DOHH2 (cell line): ENCODE measurements around the gene FBXL17.

ENCODE experiments used
- H3F3A ChIP-seq: fragments of 200-600 bp; sonication (generic), shearing (Covaris generic); 2 replicates; pipeline ENCODE4 v1.6.0; 2016; ENCODE audit warnings: antibody characterized with exemption, mild to moderate bottlenecking; ENCODE audit not compliant: control insufficient read depth, insufficient read depth
- H3K27ac ChIP-seq: fragments of 200-600 bp; sonication (generic); 2 replicates; pipeline ENCODE4 v1.5.1; 2014; ENCODE audit warnings: low read depth, mild to moderate bottlenecking, low read length, moderate library complexity
- H3K27me3 ChIP-seq: fragments of 200-600 bp; sonication (generic); 2 replicates; pipeline ENCODE4 v1.6.1; 2014; ENCODE audit warnings: mild to moderate bottlenecking, low read length, mixed read lengths; ENCODE audit not compliant: control insufficient read depth
- H3K36me3 ChIP-seq: fragments of 200-600 bp; sonication (generic); 2 replicates; pipeline ENCODE4 v1.6.1; 2014; ENCODE audit warnings: mild to moderate bottlenecking, low read length, moderate library complexity, mixed read lengths; ENCODE audit not compliant: control insufficient read depth
- H3K4me1 ChIP-seq: fragments of 200-600 bp; sonication (generic); 2 replicates; pipeline ENCODE4 v1.6.1; 2014; ENCODE audit warnings: mild to moderate bottlenecking, low read length, mixed read lengths; ENCODE audit not compliant: control insufficient read depth
- H3K4me2 ChIP-seq: fragments of 200-600 bp; sonication (generic); 2 replicates; pipeline ENCODE4 v1.6.0; 2014; ENCODE audit warnings: mild to moderate bottlenecking, low read length, moderate library complexity
- H3K4me3 ChIP-seq: fragments of 200-600 bp; sonication (generic); 2 replicates; pipeline ENCODE4 v1.5.1; 2014; ENCODE audit warnings: mild to moderate bottlenecking, low read length, mixed read lengths
- H3K79me2 ChIP-seq: fragments of 200-600 bp; sonication (generic); 2 replicates; pipeline ENCODE4 v1.6.1; 2014; ENCODE audit warnings: mild to moderate bottlenecking, low read length, mixed read lengths; ENCODE audit not compliant: control insufficient read depth
- H3K9me2 ChIP-seq: fragments of 200-600 bp; sonication (generic); replicated peaks from 2 replicates; pipeline ENCODE4 v1.6.1; 2014; ENCODE audit warnings: mild to moderate bottlenecking, low read length, mixed read lengths; ENCODE audit not compliant: control insufficient read depth
- H3K9me3 ChIP-seq: fragments of 200-600 bp; sonication (generic); 2 replicates; pipeline ENCODE4 v1.6.1; 2014; ENCODE audit warnings: antibody characterized with exemption, low read length, mixed read lengths; ENCODE audit not compliant: control insufficient read depth, insufficient read depth
- H4K20me1 ChIP-seq: fragments of 200-600 bp; sonication (generic); 2 replicates; pipeline ENCODE4 v1.6.0; 2014; ENCODE audit warnings: low read depth, mild to moderate bottlenecking, antibody characterized with exemption, low read length, moderate library complexity; ENCODE audit not compliant: control insufficient read depth, insufficient read depth
- EZH2phosphoT487 ChIP-seq: fragments of 200-600 bp; sonication (generic); IDR thresholded peaks from 2 replicates; pipeline ENCODE4 v1.6.1; 2017; ENCODE audit warnings: borderline replicate concordance, mild to moderate bottlenecking, antibody characterized with exemption, low read length, moderate library complexity, mixed read lengths
- TF ChIP-seq, protein P1 (sequence below): fragments of 200-600 bp; sonication (generic); IDR thresholded peaks from one replicate; pipeline ENCODE4 v1.5.1; 2014; ENCODE audit warnings: antibody characterized with exemption, mild to moderate bottlenecking, low read depth, low read length; ENCODE audit not compliant: poor library complexity, severe bottlenecking

FBXL17 gene

DNA sequence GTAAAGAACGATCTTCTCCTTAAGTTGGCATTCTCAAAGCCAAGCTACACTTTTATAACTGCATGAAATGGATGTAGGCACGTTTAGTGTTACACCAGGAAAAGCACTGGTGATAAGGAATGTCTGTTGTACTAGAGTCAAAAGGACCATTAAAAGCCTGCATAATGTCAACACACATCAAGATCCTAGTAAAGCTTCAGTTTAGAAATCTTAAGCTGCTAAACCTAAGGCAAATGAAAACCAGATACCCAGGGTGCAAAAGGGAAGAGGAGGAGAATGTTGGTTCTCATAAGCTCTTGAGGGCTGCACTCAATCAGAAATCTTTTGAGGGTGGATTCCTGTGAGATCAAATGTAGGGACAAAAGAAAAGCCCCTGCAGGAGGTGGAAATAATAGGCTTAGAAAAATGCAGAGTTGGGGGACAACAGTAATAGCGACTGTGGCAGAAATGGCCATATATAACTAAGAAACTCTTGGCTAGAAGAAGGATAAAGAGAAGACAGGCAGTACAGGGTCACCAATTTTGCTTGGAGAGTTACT, 148.2 kb downstream of the FBXL17 start:
- Histone ChIP-seq H3K4me3 (no peak overlapping the region), H3K4me2 (no peak overlapping the region), H3K4me1 (no peaks in the 10 kb centered on the region), H4K20me1 (no peaks in the 10 kb centered on the region), H3F3A (no peaks in the 10 kb centered on the region), H3K36me3 (no peaks in the 10 kb centered on the region), H3K9me2 (no peaks in the 10 kb centered on the region), H3K27me3 (no peaks in the 10 kb centered on the region), H3K79me2 (no peaks in the 10 kb centered on the region), H3K9me3 (no peaks in the 10 kb centered on the region), H3K27ac (no peak overlapping the region)
- no peak for TF ChIP-seq EZH2phosphoT487
- TF ChIP-seq, protein P1, sequence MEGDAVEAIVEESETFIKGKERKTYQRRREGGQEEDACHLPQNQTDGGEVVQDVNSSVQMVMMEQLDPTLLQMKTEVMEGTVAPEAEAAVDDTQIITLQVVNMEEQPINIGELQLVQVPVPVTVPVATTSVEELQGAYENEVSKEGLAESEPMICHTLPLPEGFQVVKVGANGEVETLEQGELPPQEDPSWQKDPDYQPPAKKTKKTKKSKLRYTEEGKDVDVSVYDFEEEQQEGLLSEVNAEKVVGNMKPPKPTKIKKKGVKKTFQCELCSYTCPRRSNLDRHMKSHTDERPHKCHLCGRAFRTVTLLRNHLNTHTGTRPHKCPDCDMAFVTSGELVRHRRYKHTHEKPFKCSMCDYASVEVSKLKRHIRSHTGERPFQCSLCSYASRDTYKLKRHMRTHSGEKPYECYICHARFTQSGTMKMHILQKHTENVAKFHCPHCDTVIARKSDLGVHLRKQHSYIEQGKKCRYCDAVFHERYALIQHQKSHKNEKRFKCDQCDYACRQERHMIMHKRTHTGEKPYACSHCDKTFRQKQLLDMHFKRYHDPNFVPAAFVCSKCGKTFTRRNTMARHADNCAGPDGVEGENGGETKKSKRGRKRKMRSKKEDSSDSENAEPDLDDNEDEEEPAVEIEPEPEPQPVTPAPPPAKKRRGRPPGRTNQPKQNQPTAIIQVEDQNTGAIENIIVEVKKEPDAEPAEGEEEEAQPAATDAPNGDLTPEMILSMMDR, result no peak

DNA sequence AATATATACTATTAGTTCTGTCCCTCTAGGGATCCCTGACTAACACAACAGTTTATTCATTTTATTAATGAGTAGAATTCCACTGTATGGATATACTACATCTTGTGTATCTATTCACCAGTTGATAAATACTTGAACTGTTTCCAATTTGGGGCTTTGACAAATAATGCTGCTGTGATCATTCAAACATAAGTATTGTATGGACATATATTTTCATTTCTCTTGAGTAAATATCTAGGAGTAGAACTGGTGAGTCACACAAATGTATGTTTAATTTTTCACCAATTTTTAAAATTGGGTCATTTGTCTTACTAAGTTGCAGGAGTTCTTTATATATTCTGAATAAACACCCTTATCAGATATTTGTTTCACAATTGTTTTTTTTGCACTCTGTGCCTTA, 149.1 kb downstream of the FBXL17 start:
- Histone ChIP-seq H3K36me3 (no peaks in the 10 kb centered on the region), H3F3A (no peaks in the 10 kb centered on the region), H4K20me1 (no peaks in the 10 kb centered on the region), H3K4me3 (no peak overlapping the region), H3K27me3 (no peaks in the 10 kb centered on the region), H3K4me2 (no peak overlapping the region), H3K79me2 (no peaks in the 10 kb centered on the region), H3K9me3 (no peaks in the 10 kb centered on the region), H3K9me2 (no peaks in the 10 kb centered on the region), H3K27ac (no peak overlapping the region), H3K4me1 (no peaks in the 10 kb centered on the region)
- TF ChIP-seq EZH2phosphoT487, result no peak
- TF ChIP-seq, protein P1, result no peak

DNA sequence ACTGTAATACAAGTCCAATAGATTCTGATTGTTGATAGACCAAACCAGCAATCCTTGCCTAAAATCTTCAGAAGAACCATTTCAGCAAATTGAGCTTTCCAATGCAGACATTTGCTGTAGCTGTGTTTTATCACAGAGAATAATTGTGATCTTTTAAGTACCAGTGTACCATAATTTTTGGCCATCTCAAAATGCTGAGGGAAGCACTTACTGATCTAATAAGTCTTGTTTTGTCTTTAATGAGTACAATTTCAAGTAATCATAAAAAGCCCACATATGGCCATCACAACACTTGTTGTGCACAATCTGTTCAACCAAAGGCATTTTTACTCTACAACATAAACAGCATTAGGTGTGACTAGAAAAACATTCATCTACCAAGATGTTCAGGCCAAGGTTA, 159.9 kb downstream of the FBXL17 start:
- Histone ChIP-seq H3K27me3 (no peaks in the 10 kb centered on the region), H3K79me2 (no peaks in the 10 kb centered on the region), H3K36me3 (no peaks in the 10 kb centered on the region), H3K27ac (no peak overlapping the region), H3K9me3 (no peaks in the 10 kb centered on the region), H3K9me2 (no peaks in the 10 kb centered on the region), H4K20me1 (no peaks in the 10 kb centered on the region), H3F3A (no peaks in the 10 kb centered on the region), H3K4me1 (no peaks in the 10 kb centered on the region), H3K4me3 (no peak overlapping the region), H3K4me2 (no peak overlapping the region)
- no peak for TF ChIP-seq EZH2phosphoT487
- TF ChIP-seq, protein P1, result no peak
